GM18511 (cell line): ENCODE results near the gene TNNC2.
"Not testable (repeated sequence)": the region's sequence is repeated elsewhere in the genome, so short reads cannot be mapped to it uniquely, and the experiment has no call there.

Experiments used
- ATAC-seq: cut with Tn5 transposase; IDR thresholded peaks from one replicate; pipeline ENCODE4 v1.9.1; 2021; ENCODE audit warnings: mild to moderate bottlenecking, moderate library complexity; ENCODE audit not compliant: unreplicated experiment

Gene TNNC2

GRCh38 chr20:45822857-45823256 lies 4.3 kb downstream of the TNNC2 start:
- no peak for ATAC-seq

GRCh38 chr20:45821947-45822346 lies 5.2 kb downstream of the TNNC2 start:
- no peak for ATAC-seq

- ATAC-seq, result no peak
Observed at GRCh38 chr20:45819466-45819865, 7.6 kb downstream of the TNNC2 start.

GRCh38 chr20:45818239-45818638 lies 8.9 kb downstream of the TNNC2 start:
- no peak for ATAC-seq

- no peak for ATAC-seq
Observed at GRCh38 chr20:45817376-45818194, 9.5 kb downstream of the TNNC2 start.

GRCh38 chr20:45816951-45817350 lies 10.2 kb downstream of the TNNC2 start:
- ATAC-seq, result no peak

GRCh38 chr20:45814314-45814713 lies 12.8 kb downstream of the TNNC2 start:
- no peak for ATAC-seq

GRCh38 chr20:45813489-45813888 lies 13.6 kb downstream of the TNNC2 start:
- no peak for ATAC-seq

GRCh38 chr20:45813006-45813340 lies 14.1 kb downstream of the TNNC2 start:
- no peak for ATAC-seq

GRCh38 chr20:45812157-45813005 lies 14.7 kb downstream of the TNNC2 start, which contains the start of gene UBE2C:
Gene UBE2C, plus strand, starts transcription at chr20:45812644. Its CDS starts 52 bp downstream, at chr20:45812696.
- ATAC-seq, result peak; percentile 99

- no peak for ATAC-seq
Observed at GRCh38 chr20:45810191-45810970, 16.7 kb downstream of the TNNC2 start.

- no peak for ATAC-seq
Observed at GRCh38 chr20:45801851-45802250, 25.3 kb downstream of the TNNC2 start.

GRCh38 chr20:45798935-45799642 lies 28.0 kb downstream of the TNNC2 start:
- ATAC-seq, result no peak

GRCh38 chr20:45797955-45798354 lies 29.2 kb downstream of the TNNC2 start:
- ATAC-seq, result not testable (repeated sequence)

GRCh38 chr20:45797510-45797909 lies 29.6 kb downstream of the TNNC2 start:
- ATAC-seq, result not testable (repeated sequence)

- ATAC-seq, result no peak
Observed at GRCh38 chr20:45796337-45797065, 30.6 kb downstream of the TNNC2 start.

GRCh38 chr20:45792317-45793118 lies 34.6 kb downstream of the TNNC2 start:
- ATAC-seq, result no peak

- ATAC-seq, result no peak
Observed at GRCh38 chr20:45788351-45788750, 38.8 kb downstream of the TNNC2 start.

GRCh38 chr20:45783656-45784294 lies 43.3 kb downstream of the TNNC2 start:
- ATAC-seq, result no peak
